ENCODE results near the gene PTH1R.

DNA sequence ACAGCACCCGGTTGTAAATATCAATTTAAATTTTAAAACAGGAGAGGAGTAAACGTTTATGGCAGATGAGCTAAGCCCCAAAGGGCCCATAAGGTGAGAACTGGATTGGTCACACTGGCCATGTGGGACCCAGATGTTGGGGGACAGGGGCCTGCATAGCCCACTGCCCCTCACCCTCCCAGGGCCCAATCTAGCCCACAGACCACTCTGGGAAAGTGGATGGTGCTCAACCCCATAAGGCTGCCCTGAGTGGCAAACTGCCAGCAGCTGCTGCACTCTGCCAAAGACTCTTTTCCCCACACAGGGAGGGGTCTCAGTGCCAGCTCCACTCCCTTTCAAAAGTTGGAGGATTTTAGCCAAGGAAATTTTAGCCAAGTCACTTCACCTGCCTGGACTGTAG is 56.6 kb downstream of the PTH1R start:
- TF ChIP-seq ESRRA (IDR thresholded peaks at IDR 0.05; ENCODE audit: low read length) (no peak), REST (IDR thresholded peaks at IDR 0.05; ENCODE audit: low read depth, low read length) (no peak), SPI1 (IDR thresholded peaks at IDR 0.05; ENCODE audit: borderline replicate concordance, insufficient read depth, low read depth, low read length) (no peak), POLR2A (IDR thresholded peaks at IDR 0.05; ENCODE audit: low read depth, low read length) (no peak), POLR2AphosphoS5 (IDR thresholded peaks at IDR 0.05; ENCODE audit: low read length) (no peak), CTCF (IDR thresholded peaks at IDR 0.05 in 2 of 3, conservative IDR thresholded peaks at IDR 0.05 in 1 of 3; ENCODE audit: control insufficient read depth in 2 of 3, extremely low read depth in 1 of 3, insufficient read depth in 1 of 3, low read depth in 3 of 3, low read length in 3 of 3) (no peak)

Measured in GM12878 (cell line).